HL-60 (cell line): ENCODE data around the gene CPN1.

Source experiments
- DNase-seq, 2 experiments: peaks; one replicate each; pipeline ENCODE4 v3.0.0-alpha.2; 2010 to 2020; ENCODE audit warnings: low read depth in 1 of 2, low spot score in 1 of 2
- H3K27ac ChIP-seq: fragments of 250-450 bp; sonication (Bioruptor Pico); replicated peaks from 2 replicates; pipeline ENCODE4 v1.5.1; 2020; ENCODE audit warnings: mild to moderate bottlenecking, moderate library complexity
- H3K27me3 ChIP-seq: fragments of 250-450 bp; sonication (Bioruptor Pico); 2 replicates; pipeline ENCODE4 v1.5.1; 2021; ENCODE audit warnings: mild to moderate bottlenecking, moderate library complexity; ENCODE audit not compliant: insufficient read depth, poor library complexity, severe bottlenecking
- H3K4me3 ChIP-seq: replicated peaks from 2 replicates; pipeline ENCODE4 v1.5.1; 2011; ENCODE audit warnings: mild to moderate bottlenecking, control low read depth, low read length; ENCODE audit not compliant: insufficient read depth
- GABPA ChIP-seq: IDR thresholded peaks from 2 replicates; pipeline ENCODE4 v1.6.1; 2012; ENCODE audit warnings: low read depth
- SPI1 ChIP-seq: IDR thresholded peaks from 2 replicates; pipeline ENCODE4 v1.6.1; 2012; ENCODE audit warnings: low read depth, mild to moderate bottlenecking, borderline replicate concordance
- TF ChIP-seq, protein P1 (sequence below): IDR thresholded peaks from one replicate; pipeline ENCODE4 v1.5.1; 2011; ENCODE audit warnings: low read length, control low read depth, inconsistent platforms; ENCODE audit not compliant: insufficient read depth
- TF ChIP-seq, protein P2 (sequence below): IDR thresholded peaks from 2 replicates; pipeline ENCODE4 v1.6.1; 2012; ENCODE audit warnings: low read depth; ENCODE audit not compliant: insufficient replicate concordance

CPN1 gene

GRCh38 chr10:99994801-99995200 lies 86.9 kb downstream of the CPN1 start:
- no peak overlapping the region for H3K4me3 ChIP-seq
- TF ChIP-seq, protein P1, sequence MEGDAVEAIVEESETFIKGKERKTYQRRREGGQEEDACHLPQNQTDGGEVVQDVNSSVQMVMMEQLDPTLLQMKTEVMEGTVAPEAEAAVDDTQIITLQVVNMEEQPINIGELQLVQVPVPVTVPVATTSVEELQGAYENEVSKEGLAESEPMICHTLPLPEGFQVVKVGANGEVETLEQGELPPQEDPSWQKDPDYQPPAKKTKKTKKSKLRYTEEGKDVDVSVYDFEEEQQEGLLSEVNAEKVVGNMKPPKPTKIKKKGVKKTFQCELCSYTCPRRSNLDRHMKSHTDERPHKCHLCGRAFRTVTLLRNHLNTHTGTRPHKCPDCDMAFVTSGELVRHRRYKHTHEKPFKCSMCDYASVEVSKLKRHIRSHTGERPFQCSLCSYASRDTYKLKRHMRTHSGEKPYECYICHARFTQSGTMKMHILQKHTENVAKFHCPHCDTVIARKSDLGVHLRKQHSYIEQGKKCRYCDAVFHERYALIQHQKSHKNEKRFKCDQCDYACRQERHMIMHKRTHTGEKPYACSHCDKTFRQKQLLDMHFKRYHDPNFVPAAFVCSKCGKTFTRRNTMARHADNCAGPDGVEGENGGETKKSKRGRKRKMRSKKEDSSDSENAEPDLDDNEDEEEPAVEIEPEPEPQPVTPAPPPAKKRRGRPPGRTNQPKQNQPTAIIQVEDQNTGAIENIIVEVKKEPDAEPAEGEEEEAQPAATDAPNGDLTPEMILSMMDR = no peak
- TF ChIP-seq GABPA = no peak
- TF ChIP-seq, protein P2, sequence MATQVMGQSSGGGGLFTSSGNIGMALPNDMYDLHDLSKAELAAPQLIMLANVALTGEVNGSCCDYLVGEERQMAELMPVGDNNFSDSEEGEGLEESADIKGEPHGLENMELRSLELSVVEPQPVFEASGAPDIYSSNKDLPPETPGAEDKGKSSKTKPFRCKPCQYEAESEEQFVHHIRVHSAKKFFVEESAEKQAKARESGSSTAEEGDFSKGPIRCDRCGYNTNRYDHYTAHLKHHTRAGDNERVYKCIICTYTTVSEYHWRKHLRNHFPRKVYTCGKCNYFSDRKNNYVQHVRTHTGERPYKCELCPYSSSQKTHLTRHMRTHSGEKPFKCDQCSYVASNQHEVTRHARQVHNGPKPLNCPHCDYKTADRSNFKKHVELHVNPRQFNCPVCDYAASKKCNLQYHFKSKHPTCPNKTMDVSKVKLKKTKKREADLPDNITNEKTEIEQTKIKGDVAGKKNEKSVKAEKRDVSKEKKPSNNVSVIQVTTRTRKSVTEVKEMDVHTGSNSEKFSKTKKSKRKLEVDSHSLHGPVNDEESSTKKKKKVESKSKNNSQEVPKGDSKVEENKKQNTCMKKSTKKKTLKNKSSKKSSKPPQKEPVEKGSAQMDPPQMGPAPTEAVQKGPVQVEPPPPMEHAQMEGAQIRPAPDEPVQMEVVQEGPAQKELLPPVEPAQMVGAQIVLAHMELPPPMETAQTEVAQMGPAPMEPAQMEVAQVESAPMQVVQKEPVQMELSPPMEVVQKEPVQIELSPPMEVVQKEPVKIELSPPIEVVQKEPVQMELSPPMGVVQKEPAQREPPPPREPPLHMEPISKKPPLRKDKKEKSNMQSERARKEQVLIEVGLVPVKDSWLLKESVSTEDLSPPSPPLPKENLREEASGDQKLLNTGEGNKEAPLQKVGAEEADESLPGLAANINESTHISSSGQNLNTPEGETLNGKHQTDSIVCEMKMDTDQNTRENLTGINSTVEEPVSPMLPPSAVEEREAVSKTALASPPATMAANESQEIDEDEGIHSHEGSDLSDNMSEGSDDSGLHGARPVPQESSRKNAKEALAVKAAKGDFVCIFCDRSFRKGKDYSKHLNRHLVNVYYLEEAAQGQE = no peak
- H3K27me3 ChIP-seq = no peaks in the 10 kb centered on the region
- no peak overlapping the region for H3K27ac ChIP-seq
- no peak for DNase-seq

GRCh38 chr10:99993701-99994689 lies 87.7 kb downstream of the CPN1 start:
- TF ChIP-seq SPI1 (peak; percentile 19; the same call in 1 of the 2 replicates), GABPA (no peak)
- H3K27ac ChIP-seq = peak overlapping the region; percentile 26
- peak; percentile 26 to 80 for DNase-seq
- H3K4me3 ChIP-seq = no peak overlapping the region
- no peaks in the 10 kb centered on the region for H3K27me3 ChIP-seq
